Measurements from ENCODE around the gene GMNN.

GMNN gene

DNA sequence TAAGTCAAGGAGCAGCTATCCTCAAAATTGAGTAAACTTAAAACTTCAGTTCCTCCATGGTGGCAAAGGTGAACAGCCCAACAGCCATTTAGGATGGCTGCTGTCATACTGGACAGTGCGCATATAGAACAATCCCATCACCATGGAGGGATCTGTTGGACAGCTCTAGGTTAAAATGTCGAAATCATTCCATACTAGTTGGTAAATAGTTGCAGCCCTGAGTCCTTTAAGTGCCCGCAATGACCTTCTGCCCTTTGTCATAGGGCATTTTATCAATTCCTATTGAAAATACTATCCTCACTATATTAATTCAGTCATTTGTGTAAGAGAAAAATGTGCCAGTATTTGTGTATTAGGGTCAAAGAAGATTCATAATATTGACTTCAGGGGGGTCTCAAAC, 32.8 kb downstream of the GMNN start:
- no peak for DNase-seq (ENCODE audit: low read depth in 2 of 2)

DNA sequence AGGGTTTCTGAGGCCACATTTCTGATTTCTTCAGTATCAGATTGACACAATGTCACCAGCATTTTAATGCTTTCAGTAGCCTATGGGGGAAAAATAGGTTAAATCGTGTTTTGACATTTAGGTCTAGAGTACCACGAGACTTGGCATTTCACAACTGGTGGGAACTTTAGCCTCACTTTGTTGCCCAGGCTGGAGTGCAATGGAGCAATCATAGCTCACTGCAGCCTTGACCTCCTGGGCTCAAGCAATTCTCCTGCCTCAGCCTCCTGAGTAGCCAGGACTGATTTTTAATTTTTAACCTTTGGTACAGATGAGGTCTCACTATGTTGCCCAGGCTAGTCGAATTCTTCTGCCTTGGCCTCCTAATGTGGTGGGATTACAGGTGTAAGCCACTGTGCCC, 35.0 kb downstream of the GMNN start:
- no peak for DNase-seq (ENCODE audit: low read depth in 2 of 2)

- DNase-seq (ENCODE audit: low read depth in 2 of 2): no peak
Observed at GRCh38 chr6:24818346-24818745, 43.6 kb downstream of the GMNN start.

- no peak for DNase-seq (ENCODE audit: low read depth in 2 of 2)
Observed at GRCh38 chr6:24821860-24822444, 47.2 kb downstream of the GMNN start.

DNA sequence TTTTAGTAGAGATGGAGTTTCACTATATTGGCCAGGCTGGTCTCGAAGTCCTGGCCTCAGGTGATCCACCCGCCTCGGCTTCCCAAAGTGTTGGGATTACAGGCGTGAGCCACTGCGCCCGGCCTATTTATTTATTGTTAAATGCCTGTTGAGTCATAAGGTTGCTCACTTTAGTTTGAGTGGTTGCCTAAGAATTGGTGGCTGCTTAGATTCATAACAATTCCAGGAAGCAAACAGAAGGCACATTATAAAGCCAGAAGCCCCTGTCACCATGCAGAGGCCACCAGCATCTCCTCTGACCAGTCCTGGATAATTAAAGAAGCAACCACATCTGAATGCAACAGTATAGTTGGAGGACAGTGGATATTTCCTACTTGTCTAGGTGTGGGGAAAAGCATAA, 48.0 kb downstream of the GMNN start:
- DNase-seq (ENCODE audit: low read depth in 2 of 2): no peak

GRCh38 chr6:24823185-24823584, 48.4 kb downstream of the GMNN start:
- no peak for DNase-seq (ENCODE audit: low read depth in 2 of 2)

DNA sequence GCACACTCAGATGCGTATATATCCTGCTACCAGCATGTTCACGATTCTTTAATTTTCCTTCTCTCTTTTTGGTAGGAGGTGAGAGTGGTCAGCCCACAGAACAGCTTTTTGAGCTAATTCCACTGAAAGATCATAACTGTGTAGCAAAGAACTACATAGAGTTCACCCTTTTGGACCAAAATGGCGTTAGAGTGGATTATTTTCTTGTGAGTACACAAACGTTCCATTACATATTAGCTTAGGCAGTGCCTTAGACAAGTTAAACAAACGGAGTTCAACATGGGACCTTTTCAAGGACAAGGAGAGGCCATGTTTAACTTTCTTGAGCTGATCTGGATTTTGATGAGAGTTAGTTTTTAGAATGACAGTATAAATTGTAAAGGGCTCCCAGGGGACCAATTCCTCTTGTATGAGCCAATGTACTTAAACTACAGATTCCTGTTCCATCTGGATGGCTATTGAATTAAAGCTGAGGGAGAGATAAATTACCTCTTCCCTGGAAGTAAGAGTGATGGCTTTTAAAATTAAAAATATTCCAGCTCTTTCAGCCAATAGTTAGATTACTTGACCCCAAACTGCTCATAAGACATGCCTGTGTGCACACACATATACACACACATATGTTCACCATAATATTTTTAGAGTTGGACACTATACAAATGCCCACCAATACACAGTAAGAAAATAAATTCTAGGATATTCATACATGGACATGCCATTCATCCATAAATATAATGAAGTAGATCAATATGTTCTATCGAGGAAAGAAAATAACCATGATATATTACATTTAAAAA, 49.6 kb downstream of the GMNN start:
- no peak for DNase-seq (ENCODE audit: low read depth in 2 of 2)

DNA sequence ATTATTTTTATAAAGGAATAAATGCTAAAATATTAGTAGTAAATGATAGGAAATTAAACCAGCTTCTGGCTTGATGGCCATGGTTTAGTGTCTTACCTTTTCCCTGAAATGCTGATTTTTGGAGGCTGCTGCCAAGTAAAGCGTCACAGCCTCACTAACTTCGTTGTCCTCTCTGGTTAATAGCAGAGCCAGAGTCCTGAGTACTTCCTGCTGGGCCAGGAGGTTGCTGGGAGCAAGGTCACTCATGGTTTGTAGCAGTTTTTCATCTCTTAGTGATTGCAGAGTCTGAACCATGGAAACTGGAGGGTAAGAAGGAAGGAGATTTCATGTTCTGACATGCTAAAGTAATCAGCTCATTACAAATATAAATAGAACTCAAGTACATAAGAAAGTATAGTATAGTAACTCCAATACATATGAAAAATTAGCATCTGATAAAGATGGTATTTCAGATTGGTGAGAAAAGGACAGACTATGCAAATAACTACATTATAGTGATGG, 50.4 kb downstream of the GMNN start:
- DNase-seq (ENCODE audit: low read depth in 2 of 2): no peak

DNA sequence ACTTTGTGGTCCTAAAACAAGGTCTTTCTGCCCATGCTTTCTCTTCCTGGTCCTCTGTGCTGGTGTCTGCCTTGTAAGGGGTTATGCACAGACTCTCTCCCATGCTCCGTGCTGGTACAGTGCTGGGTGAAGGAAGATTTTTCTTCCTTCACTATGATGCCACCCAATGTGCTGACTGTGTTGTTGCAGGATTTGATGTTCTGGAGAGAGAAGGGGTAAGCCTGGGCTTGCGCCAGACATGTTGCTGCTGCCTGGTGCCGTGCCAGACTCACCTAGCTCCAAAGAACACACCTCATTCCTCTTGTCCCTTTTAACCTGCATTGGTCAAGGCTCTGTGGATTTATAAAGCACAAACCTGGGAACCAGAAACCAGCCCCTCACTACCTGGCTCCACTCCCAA, 52.4 kb downstream of the GMNN start:
- DNase-seq (ENCODE audit: low read depth in 2 of 2): no peak

DNA sequence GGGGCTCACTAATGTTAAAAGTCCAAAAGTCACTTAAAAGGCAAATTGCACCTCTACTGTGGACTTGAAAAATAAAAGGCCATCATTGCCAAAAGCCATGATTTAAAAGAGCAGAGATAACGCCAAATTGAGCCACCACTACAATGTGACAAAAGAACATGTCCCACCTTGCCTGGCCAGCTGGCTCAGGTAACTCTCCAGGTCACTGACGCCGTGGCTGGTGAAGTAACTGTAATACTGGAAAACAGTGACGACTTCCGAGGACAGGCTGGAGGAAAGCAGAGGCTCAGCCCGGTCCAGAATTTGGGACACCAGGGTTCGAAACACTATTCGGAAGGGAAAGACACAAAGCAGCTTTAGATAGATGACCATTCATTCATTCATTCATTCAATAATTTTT, 53.2 kb downstream of the GMNN start:
- DNase-seq (ENCODE audit: low read depth in 2 of 2): no peak

- DNase-seq (ENCODE audit: low read depth in 2 of 2): no peak
Observed at GRCh38 chr6:24829657-24830056, 54.9 kb downstream of the GMNN start.

DNA sequence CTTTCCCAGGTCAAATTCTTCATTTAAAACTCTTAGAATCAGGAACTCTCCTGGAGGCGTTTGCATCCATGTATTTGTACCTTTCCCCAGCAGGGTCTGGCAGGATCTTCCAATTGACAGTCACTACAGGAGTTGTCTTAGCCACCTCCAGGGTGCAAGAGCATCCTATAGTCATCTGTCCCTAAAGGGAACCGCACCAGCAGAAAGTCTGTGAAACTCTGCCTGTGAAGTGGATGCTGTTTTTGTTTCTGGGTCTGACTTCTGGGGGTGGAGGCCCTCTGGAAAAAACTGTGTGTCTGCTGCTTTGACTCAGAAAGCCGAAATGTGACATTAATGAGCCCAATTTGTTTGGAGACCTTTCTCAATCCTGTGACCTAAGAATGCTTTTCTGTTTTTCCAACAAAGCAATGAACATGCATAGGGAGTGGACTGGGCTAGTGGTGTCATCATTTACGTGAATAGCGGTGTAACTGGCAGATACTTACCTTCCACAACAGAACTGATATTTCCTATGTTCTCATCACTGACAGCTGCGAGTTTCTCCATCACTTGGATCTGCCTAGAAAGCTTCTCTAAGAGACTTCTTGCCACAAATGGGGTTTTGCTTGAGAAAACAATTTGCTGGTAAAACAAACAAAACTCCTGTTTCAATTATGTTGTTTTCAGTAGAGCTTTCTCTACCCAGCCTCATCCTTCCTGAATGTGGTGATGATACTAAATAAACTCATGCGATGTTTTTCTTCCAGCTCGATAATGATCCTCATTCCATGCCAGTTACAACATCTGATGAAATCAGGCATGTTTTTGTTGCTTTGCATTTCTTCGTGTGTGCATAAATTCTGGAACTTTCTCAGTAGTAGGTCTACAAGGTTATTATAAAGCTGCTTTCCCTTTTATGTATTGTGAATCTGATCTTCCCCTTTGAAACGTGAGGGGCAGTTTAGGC, 57.3 kb downstream of the GMNN start:
- no peak for DNase-seq (ENCODE audit: low read depth in 2 of 2)

- DNase-seq (ENCODE audit: low read depth in 2 of 2): no peak
Observed at GRCh38 chr6:24832794-24833193, 58.1 kb downstream of the GMNN start.

DNA sequence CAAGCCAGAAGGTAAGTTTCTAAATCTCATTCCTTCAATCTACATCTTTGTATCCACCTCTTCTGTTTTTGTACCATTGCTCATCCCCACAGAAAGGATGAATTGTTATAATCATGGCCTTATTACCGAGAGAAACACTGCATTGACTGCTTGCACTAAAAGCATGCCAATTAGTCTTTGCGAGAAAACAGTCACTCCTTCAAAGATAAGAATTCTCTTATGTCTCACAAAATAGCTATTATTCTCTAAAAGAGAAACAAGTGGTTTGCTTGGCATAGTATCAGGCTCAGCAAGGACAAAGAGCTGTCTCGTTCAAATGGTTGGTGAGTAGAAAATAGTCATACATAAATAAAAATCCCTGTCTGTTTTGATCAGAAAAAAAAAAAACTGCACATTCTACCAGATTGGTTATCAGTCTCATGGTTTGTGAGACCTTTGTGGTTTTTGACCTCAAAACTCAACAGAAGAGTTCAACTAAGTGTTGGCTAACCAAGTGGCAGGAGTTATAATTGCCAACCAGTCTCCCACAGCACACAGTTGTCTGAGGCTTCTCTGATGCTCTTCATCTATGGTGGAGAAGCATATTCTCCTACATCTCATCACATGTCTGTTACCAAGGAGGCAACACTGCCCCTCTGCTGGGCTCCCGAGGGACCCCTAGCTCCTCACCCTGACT, 59.1 kb downstream of the GMNN start:
- DNase-seq (ENCODE audit: low read depth in 2 of 2): no peak
